ENCODE data around the gene C1QTNF8.

The C1QTNF8 gene

DNA sequence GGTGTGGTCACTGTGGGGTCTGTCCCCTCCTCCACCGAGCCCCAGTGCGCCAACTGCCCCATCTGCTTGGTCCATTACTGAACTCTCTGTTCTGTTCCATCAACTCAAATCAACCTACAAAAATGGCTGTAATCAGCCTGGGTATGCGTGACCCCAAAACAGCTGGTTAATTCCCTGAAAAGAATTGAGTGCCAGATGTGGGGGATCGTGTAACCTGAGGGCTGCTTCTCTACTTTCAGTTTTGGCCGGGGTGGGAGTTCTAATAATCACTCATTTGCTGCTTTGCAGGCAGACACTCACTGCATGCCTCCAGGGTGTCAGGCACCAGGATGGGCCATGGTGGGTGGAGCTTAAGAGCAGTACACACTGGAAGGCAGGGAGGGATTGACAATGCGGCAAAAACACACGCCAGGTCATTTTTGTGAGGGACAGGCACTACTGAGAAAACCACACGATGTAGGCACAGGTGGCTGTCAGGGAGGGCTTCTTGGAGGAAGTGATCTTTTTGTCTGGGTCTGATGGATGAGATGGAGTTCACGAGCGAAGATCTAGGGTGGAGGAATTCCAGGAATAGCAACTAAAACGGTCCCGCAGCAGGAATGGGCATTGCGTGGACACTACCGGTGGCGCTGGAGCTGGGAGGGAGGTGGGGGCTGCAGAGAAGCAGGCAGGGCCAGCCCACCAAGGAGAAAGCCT lies 53.8 kb downstream of the C1QTNF8 start:
- H3K9me3 ChIP-seq (replicated peaks in 1 of 2; ENCODE audit: control insufficient read depth in 2 of 2, insufficient read depth in 1 of 2, low read depth in 1 of 2, low read length in 2 of 2): peaks cover 9 to 12% of the 10 kb centered on the region in 2 donors
- H2AFZ ChIP-seq (ENCODE audit: low read length): no peak overlapping the region
- H3K4ac ChIP-seq (ENCODE audit: low read length): no peak overlapping the region
- H3K4me2 ChIP-seq (ENCODE audit: insufficient read depth, low read length, poor library complexity, severe bottlenecking): no peak overlapping the region
- no peak for DNase-seq (ENCODE audit: low spot score)
- H4K91ac ChIP-seq (ENCODE audit: low read depth, low read length, poor library complexity): no peak overlapping the region
- H2AK5ac ChIP-seq (ENCODE audit: low read depth, low read length): peak overlapping the region; percentile 92
- no peak overlapping the region for H3K9ac ChIP-seq (ENCODE audit: low read depth, low read length, poor library complexity)
- no peak overlapping the region for H3K4me3 ChIP-seq (ENCODE audit: low read length in 2 of 2)
- no peak overlapping the region for H4K8ac ChIP-seq (ENCODE audit: low read depth, low read length)
- no CpG with 5 or more reads among the region's 15 CpGs for WGBS, 2 donors (ENCODE audit: extremely low coverage in 2 of 2, insufficient read length in 2 of 2, insufficient replicate concordance in 1 of 2)
- H3K27me3 ChIP-seq (ENCODE audit: control insufficient read depth in 3 of 3, insufficient read depth in 3 of 3, low read depth in 1 of 3, low read length in 3 of 3): peaks cover 0 to 10% (median 0%) of the 10 kb centered on the region in 3 experiments
- H2BK15ac ChIP-seq (ENCODE audit: low read length): peak overlapping the region; percentile 75
- no peaks in the 10 kb centered on the region for H3K36me3 ChIP-seq (replicated peaks in 1 of 2; ENCODE audit: control insufficient read depth in 2 of 2, insufficient read depth in 2 of 2, low read length in 2 of 2)
- peak overlapping the region; percentile 48 for H3K18ac ChIP-seq (ENCODE audit: low read length)
- peaks cover 0 to 2% of the 10 kb centered on the region in 2 donors for H3K4me1 ChIP-seq (ENCODE audit: control insufficient read depth in 2 of 2, insufficient read depth in 1 of 2, low read depth in 1 of 2, low read length in 2 of 2)
- peak overlapping the region; percentile 56 for H3K14ac ChIP-seq (ENCODE audit: low read length)
- H3K23ac ChIP-seq (ENCODE audit: low read depth, low read length, poor library complexity): peak overlapping the region; percentile 89
- H3K79me1 ChIP-seq (ENCODE audit: low read depth, low read length): peaks cover 2% of the 10 kb centered on the region
- H2BK5ac ChIP-seq (ENCODE audit: low read length): no peak overlapping the region
- no peak overlapping the region for H3K27ac ChIP-seq (replicated peaks; ENCODE audit: low read length)
- no peak overlapping the region for H2BK120ac ChIP-seq (ENCODE audit: low read depth, low read length)
- peak overlapping the region; percentile 58 for H2BK12ac ChIP-seq (ENCODE audit: low read length)

DNA sequence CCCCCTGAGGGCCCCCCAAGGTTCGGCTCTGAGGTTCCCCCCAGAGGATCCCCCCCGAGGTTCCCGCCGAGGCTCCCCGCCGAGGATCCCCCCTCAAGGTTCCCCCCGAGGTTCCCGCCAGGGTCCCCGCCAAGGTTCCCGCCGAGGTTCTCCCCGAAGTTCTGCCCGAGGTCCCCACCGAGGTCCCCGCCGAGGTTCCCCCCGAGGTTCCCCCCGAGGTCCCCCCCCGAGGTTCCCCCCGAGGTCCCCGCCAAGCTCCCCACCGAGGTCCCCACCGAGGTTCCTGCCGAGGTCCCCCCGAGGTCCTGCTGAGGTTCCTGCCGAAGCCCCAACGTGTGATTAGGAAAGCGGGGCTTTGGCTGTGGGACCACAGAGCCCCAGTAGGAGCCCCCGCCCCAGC lies 55.7 kb downstream of the C1QTNF8 start:
- no peak overlapping the region for H3K4ac ChIP-seq (ENCODE audit: low read length)
- peak overlapping the region; percentile 80 for H3K18ac ChIP-seq (ENCODE audit: low read length)
- no peak overlapping the region for H2BK120ac ChIP-seq (ENCODE audit: low read depth, low read length)
- no peak for DNase-seq (ENCODE audit: low spot score)
- peak overlapping the region; percentile 39 for H2BK15ac ChIP-seq (ENCODE audit: low read length)
- H3K9me3 ChIP-seq (replicated peaks in 1 of 2; ENCODE audit: control insufficient read depth in 2 of 2, insufficient read depth in 1 of 2, low read depth in 1 of 2, low read length in 2 of 2): peaks cover 9 to 12% of the 10 kb centered on the region in 2 donors
- H2AFZ ChIP-seq (ENCODE audit: low read length): no peak overlapping the region
- WGBS, 2 donors (ENCODE audit: extremely low coverage in 2 of 2, insufficient read length in 2 of 2, insufficient replicate concordance in 1 of 2): no CpG with 5 or more reads among the region's 29 CpGs
- H2BK12ac ChIP-seq (ENCODE audit: low read length): peak overlapping the region; percentile 84
- H3K36me3 ChIP-seq (replicated peaks in 1 of 2; ENCODE audit: control insufficient read depth in 2 of 2, insufficient read depth in 2 of 2, low read length in 2 of 2): no peaks in the 10 kb centered on the region
- no peak overlapping the region for H2BK5ac ChIP-seq (ENCODE audit: low read length)
- H3K27me3 ChIP-seq (ENCODE audit: control insufficient read depth in 3 of 3, insufficient read depth in 3 of 3, low read depth in 1 of 3, low read length in 3 of 3): peaks cover 0 to 15% (median 0%) of the 10 kb centered on the region in 3 experiments
- no peak overlapping the region for H4K8ac ChIP-seq (ENCODE audit: low read depth, low read length)
- H3K9ac ChIP-seq (ENCODE audit: low read depth, low read length, poor library complexity): no peak overlapping the region
- H3K23ac ChIP-seq (ENCODE audit: low read depth, low read length, poor library complexity): no peak overlapping the region
- no peak overlapping the region for H3K4me2 ChIP-seq (ENCODE audit: insufficient read depth, low read length, poor library complexity, severe bottlenecking)
- peaks cover 0 to 4% of the 10 kb centered on the region in 2 donors for H3K4me1 ChIP-seq (ENCODE audit: control insufficient read depth in 2 of 2, insufficient read depth in 1 of 2, low read depth in 1 of 2, low read length in 2 of 2)
- H4K91ac ChIP-seq (ENCODE audit: low read depth, low read length, poor library complexity): no peak overlapping the region
- no peak overlapping the region for H3K14ac ChIP-seq (ENCODE audit: low read length)
- no peak overlapping the region for H3K27ac ChIP-seq (replicated peaks; ENCODE audit: low read length)
- no peak overlapping the region for H3K4me3 ChIP-seq (ENCODE audit: low read length in 2 of 2)
- peak overlapping the region; percentile 45 for H2AK5ac ChIP-seq (ENCODE audit: low read depth, low read length)
- H3K79me1 ChIP-seq (ENCODE audit: low read depth, low read length): peaks cover under 1% of the 10 kb centered on the region

GRCh38 chr16:1039762-1040161 lies 56.3 kb downstream of the C1QTNF8 start:
- Histone ChIP-seq H3K9ac (ENCODE audit: low read depth, low read length, poor library complexity) (no peak overlapping the region), H2BK120ac (ENCODE audit: low read depth, low read length) (no peak overlapping the region), H3K18ac (ENCODE audit: low read length) (no peak overlapping the region), H2AFZ (ENCODE audit: low read length) (no peak overlapping the region), H3K4me3 (ENCODE audit: low read length in 2 of 2) (no peak overlapping the region), H2BK15ac (ENCODE audit: low read length) (peak overlapping the region; percentile 97), H4K91ac (ENCODE audit: low read depth, low read length, poor library complexity) (no peak overlapping the region), H3K9me3 (replicated peaks in 1 of 2; ENCODE audit: control insufficient read depth in 2 of 2, insufficient read depth in 1 of 2, low read depth in 1 of 2, low read length in 2 of 2) (peaks cover 9 to 12% of the 10 kb centered on the region in 2 donors), H2AK5ac (ENCODE audit: low read depth, low read length) (peak overlapping the region; percentile 45), H3K36me3 (replicated peaks in 1 of 2; ENCODE audit: control insufficient read depth in 2 of 2, insufficient read depth in 2 of 2, low read length in 2 of 2) (no peaks in the 10 kb centered on the region), H3K23ac (ENCODE audit: low read depth, low read length, poor library complexity) (peak overlapping the region; percentile 73), H3K4me1 (ENCODE audit: control insufficient read depth in 2 of 2, insufficient read depth in 1 of 2, low read depth in 1 of 2, low read length in 2 of 2) (peaks cover 0 to 3% of the 10 kb centered on the region in 2 donors), H3K27ac (replicated peaks; ENCODE audit: low read length) (no peak overlapping the region), H3K14ac (ENCODE audit: low read length) (no peak overlapping the region), H3K79me1 (ENCODE audit: low read depth, low read length) (peaks cover 4% of the 10 kb centered on the region), H3K27me3 (ENCODE audit: control insufficient read depth in 3 of 3, insufficient read depth in 3 of 3, low read depth in 1 of 3, low read length in 3 of 3) (peaks cover 0 to 15% (median 0%) of the 10 kb centered on the region in 3 experiments), H3K4me2 (ENCODE audit: insufficient read depth, low read length, poor library complexity, severe bottlenecking) (no peak overlapping the region), H3K4ac (ENCODE audit: low read length) (no peak overlapping the region), H2BK5ac (ENCODE audit: low read length) (peak overlapping the region; percentile 75), H2BK12ac (ENCODE audit: low read length) (no peak overlapping the region), H4K8ac (ENCODE audit: low read depth, low read length) (no peak overlapping the region)
- no CpG with 5 or more reads among the region's 11 CpGs for WGBS, 2 donors (ENCODE audit: extremely low coverage in 2 of 2, insufficient read length in 2 of 2, insufficient replicate concordance in 1 of 2)
- no peak for DNase-seq (ENCODE audit: low spot score)

- Histone ChIP-seq H3K79me1 (ENCODE audit: low read depth, low read length) (peaks cover 4% of the 10 kb centered on the region), H3K36me3 (replicated peaks in 1 of 2; ENCODE audit: control insufficient read depth in 2 of 2, insufficient read depth in 2 of 2, low read length in 2 of 2) (no peaks in the 10 kb centered on the region), H3K27ac (replicated peaks; ENCODE audit: low read length) (no peak overlapping the region), H3K4me2 (ENCODE audit: insufficient read depth, low read length, poor library complexity, severe bottlenecking) (no peak overlapping the region), H2BK120ac (ENCODE audit: low read depth, low read length) (no peak overlapping the region), H3K18ac (ENCODE audit: low read length) (peak overlapping the region; percentile 80), H3K4ac (ENCODE audit: low read length) (no peak overlapping the region), H3K4me1 (ENCODE audit: control insufficient read depth in 2 of 2, insufficient read depth in 1 of 2, low read depth in 1 of 2, low read length in 2 of 2) (peaks cover 0 to 3% of the 10 kb centered on the region in 2 donors), H4K8ac (ENCODE audit: low read depth, low read length) (no peak overlapping the region), H2BK5ac (ENCODE audit: low read length) (peak overlapping the region; percentile 75), H3K4me3 (ENCODE audit: low read length in 2 of 2) (no peak overlapping the region), H2AK5ac (ENCODE audit: low read depth, low read length) (peak overlapping the region; percentile 98), H3K27me3 (ENCODE audit: control insufficient read depth in 3 of 3, insufficient read depth in 3 of 3, low read depth in 1 of 3, low read length in 3 of 3) (peaks cover 0 to 15% (median 0%) of the 10 kb centered on the region in 3 experiments), H2AFZ (ENCODE audit: low read length) (no peak overlapping the region), H4K91ac (ENCODE audit: low read depth, low read length, poor library complexity) (no peak overlapping the region), H3K9ac (ENCODE audit: low read depth, low read length, poor library complexity) (no peak overlapping the region), H2BK15ac (ENCODE audit: low read length) (peak overlapping the region; percentile 97), H3K9me3 (replicated peaks in 1 of 2; ENCODE audit: control insufficient read depth in 2 of 2, insufficient read depth in 1 of 2, low read depth in 1 of 2, low read length in 2 of 2) (peaks cover 9 to 12% of the 10 kb centered on the region in 2 donors), H3K14ac (ENCODE audit: low read length) (peak overlapping the region; percentile 17), H3K23ac (ENCODE audit: low read depth, low read length, poor library complexity) (no peak overlapping the region), H2BK12ac (ENCODE audit: low read length) (no peak overlapping the region)
- no CpG with 5 or more reads among the region's 12 CpGs for WGBS, 2 donors (ENCODE audit: extremely low coverage in 2 of 2, insufficient read length in 2 of 2, insufficient replicate concordance in 1 of 2)
- DNase-seq (ENCODE audit: low spot score): no peak
Observed at GRCh38 chr16:1038932-1039331, 57.1 kb downstream of the C1QTNF8 start.

Measured in neuronal stem cell (in vitro differentiated cells).